Kidney epithelial cell (primary cell): ENCODE results near the gene GAS1. TPM values are rescaled to one million over a fixed set of nuclear protein-coding genes. Genes with fewer than 3 reads are reported as not detected.

Experiments used
- DNase-seq: peaks from one replicate; pipeline ENCODE4 v3.0.0-alpha.2; 2010; ENCODE audit warnings: low read depth
- H3K27me3 ChIP-seq: 2 replicates; pipeline ENCODE4 v1.6.0; 2011; ENCODE audit warnings: low read length; ENCODE audit not compliant: control insufficient read depth, insufficient read depth
- H3K36me3 ChIP-seq: 2 replicates; pipeline ENCODE4 v1.5.1; 2011; ENCODE audit warnings: low read length; ENCODE audit not compliant: control insufficient read depth, insufficient read depth
- H3K4me3 ChIP-seq: 2 replicates; pipeline ENCODE4 v1.5.1; 2011; ENCODE audit warnings: low read depth, mild to moderate bottlenecking, control low read depth, low read length
- total RNA-seq: library from RNA; depleted of rRNA; stranded (reverse); fragments of >200 nt; gene quantifications from 2 replicates; pipeline ENCODE4 v1.2.3, GENCODE V29; 2015
- TF ChIP-seq, protein P1 (sequence below): IDR thresholded peaks from 2 replicates; pipeline ENCODE4 v1.5.1; 2011; ENCODE audit warnings: mild to moderate bottlenecking, moderate library complexity, low read length, control low read depth, inconsistent platforms; ENCODE audit not compliant: insufficient read depth, poor library complexity, severe bottlenecking

Gene GAS1
- total RNA-seq, 1 donor from 2014 or later = 6.1 TPM

DNA sequence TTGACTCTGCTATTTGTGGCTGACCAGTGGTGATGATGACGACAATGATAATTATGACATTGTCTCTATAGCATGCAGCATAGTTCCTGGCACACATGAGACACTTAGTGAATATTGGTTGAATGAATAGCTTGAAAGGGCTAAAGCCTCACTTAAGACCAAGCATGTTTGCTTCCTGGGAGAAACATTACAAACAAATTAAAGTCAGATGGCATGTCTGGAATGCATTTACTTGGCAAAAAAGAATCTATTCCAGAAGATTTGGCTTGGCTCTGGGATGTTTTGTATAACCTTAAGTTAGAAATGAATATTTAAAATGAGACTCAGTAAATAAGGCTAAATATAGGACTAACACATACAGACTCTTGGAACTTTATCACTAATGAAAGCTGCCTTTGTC, 21.6 kb downstream of the GAS1 start:
- no peaks in the 10 kb centered on the region for H3K36me3 ChIP-seq
- TF ChIP-seq, protein P1, sequence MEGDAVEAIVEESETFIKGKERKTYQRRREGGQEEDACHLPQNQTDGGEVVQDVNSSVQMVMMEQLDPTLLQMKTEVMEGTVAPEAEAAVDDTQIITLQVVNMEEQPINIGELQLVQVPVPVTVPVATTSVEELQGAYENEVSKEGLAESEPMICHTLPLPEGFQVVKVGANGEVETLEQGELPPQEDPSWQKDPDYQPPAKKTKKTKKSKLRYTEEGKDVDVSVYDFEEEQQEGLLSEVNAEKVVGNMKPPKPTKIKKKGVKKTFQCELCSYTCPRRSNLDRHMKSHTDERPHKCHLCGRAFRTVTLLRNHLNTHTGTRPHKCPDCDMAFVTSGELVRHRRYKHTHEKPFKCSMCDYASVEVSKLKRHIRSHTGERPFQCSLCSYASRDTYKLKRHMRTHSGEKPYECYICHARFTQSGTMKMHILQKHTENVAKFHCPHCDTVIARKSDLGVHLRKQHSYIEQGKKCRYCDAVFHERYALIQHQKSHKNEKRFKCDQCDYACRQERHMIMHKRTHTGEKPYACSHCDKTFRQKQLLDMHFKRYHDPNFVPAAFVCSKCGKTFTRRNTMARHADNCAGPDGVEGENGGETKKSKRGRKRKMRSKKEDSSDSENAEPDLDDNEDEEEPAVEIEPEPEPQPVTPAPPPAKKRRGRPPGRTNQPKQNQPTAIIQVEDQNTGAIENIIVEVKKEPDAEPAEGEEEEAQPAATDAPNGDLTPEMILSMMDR = no peak
- H3K4me3 ChIP-seq = no peak overlapping the region
- H3K27me3 ChIP-seq = no peaks in the 10 kb centered on the region
- no peak for DNase-seq

GRCh38 chr9:86924206-86924605, 23.1 kb downstream of the GAS1 start:
- Histone ChIP-seq H3K27me3 (no peaks in the 10 kb centered on the region), H3K4me3 (no peak overlapping the region), H3K36me3 (no peaks in the 10 kb centered on the region)
- TF ChIP-seq, protein P1 = no peak
- no peak for DNase-seq

GRCh38 chr9:86921151-86921923, 26.0 kb downstream of the GAS1 start:
- no peaks in the 10 kb centered on the region for H3K27me3 ChIP-seq
- H3K36me3 ChIP-seq = no peaks in the 10 kb centered on the region
- TF ChIP-seq, protein P1 = no peak
- H3K4me3 ChIP-seq = no peak overlapping the region
- no peak for DNase-seq

- no peaks in the 10 kb centered on the region for H3K27me3 ChIP-seq
- TF ChIP-seq, protein P1 = no peak
- H3K36me3 ChIP-seq = no peaks in the 10 kb centered on the region
- H3K4me3 ChIP-seq = no peak overlapping the region
- DNase-seq = no peak
Measured at GRCh38 chr9:86918556-86918955, 28.8 kb downstream of the GAS1 start.

DNA sequence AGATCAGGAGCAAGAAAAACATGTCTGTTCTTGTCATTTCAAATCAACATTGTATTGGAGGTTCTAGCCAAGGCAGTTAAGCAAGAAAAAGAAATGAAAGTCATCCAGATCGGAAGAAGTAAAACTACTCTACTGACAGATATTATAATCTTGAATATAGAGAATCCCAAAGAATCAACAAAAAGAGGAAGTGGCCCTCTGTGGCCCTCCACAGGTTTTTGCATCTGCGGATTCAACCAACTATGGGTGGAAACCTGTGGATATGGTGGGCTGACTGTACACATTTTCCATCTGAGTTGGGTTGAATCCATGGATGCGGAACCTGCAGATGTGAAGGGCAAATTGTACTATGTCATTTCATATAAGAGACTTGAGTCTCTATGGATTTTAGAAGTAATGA, 35.1 kb downstream of the GAS1 start:
- TF ChIP-seq, protein P1 = no peak
- DNase-seq = no peak
- H3K4me3 ChIP-seq = no peak overlapping the region
- H3K36me3 ChIP-seq = no peaks in the 10 kb centered on the region
- no peaks in the 10 kb centered on the region for H3K27me3 ChIP-seq

- Histone ChIP-seq H3K4me3 (no peak overlapping the region), H3K36me3 (no peaks in the 10 kb centered on the region), H3K27me3 (no peaks in the 10 kb centered on the region)
- no peak for DNase-seq
- TF ChIP-seq, protein P1 = no peak
Measured at GRCh38 chr9:86909388-86909787, 37.9 kb downstream of the GAS1 start.
